ENCODE results near the gene ERCC6L.

The ERCC6L gene

DNA sequence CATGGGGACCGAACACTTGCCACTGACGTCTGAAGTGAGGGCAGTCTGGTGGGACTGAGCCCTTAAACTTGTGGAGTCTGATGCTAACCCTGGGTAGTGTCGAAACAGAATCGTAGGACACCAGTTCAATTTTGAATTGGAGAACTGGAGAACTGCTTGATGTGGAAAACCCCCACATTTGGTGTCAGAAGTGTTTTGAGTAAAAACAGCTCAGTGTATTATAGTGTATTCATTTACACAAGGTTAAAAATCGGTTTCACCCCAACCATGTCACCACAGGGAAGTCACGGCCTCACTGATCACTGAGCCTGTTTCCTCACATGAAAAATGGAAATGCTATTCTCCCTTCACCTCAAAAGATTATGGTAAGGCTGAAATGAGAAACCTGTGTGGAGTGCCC lies 35.4 kb downstream of the ERCC6L start:
- TF ChIP-seq, protein P1, sequence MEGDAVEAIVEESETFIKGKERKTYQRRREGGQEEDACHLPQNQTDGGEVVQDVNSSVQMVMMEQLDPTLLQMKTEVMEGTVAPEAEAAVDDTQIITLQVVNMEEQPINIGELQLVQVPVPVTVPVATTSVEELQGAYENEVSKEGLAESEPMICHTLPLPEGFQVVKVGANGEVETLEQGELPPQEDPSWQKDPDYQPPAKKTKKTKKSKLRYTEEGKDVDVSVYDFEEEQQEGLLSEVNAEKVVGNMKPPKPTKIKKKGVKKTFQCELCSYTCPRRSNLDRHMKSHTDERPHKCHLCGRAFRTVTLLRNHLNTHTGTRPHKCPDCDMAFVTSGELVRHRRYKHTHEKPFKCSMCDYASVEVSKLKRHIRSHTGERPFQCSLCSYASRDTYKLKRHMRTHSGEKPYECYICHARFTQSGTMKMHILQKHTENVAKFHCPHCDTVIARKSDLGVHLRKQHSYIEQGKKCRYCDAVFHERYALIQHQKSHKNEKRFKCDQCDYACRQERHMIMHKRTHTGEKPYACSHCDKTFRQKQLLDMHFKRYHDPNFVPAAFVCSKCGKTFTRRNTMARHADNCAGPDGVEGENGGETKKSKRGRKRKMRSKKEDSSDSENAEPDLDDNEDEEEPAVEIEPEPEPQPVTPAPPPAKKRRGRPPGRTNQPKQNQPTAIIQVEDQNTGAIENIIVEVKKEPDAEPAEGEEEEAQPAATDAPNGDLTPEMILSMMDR (IDR thresholded peaks at IDR 0.05; ENCODE audit: extremely low read depth, insufficient read depth, missing control alignments) = no peak
- DNase-seq (ENCODE audit: low spot score) = no peak
- in situ Hi-C loops (cut with MboI; ENCODE audit: low pct_unique_long_range_greater_than_20kb, low sequenced_read_pairs, unreplicated experiment) = no loop called here

DNA sequence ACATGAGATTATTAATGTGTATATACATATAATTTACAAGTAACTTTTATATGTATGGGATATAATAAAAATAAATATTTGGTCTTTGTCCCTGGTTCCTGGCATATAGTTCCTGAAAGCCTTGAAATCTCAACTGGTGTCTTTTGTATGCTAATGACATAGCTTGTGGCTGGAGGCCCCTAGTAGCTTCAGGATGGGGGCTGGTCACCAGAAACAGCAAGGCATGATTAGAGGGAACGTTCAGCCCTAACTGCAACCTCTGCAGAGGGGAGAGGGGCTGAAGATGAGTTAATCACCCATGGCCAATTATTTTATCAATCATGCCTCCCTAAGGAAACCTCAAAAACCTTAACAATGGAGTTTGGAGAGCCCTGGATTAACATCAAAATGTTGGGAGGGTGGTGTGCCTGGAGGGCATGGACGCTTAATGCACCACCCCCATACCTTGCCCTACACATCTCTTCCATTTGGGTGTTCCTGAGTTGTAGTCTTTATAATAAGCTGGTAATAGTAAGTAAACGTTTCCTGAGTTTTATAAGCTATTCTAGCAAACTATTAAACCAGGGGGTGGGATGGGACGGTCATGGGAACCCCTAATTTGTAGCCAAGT lies 35.9 kb downstream of the ERCC6L start:
- TF ChIP-seq, protein P1 (IDR thresholded peaks at IDR 0.05; ENCODE audit: extremely low read depth, insufficient read depth, missing control alignments) = no peak
- DNase-seq (ENCODE audit: low spot score) = no peak
- in situ Hi-C loops (cut with MboI; ENCODE audit: low pct_unique_long_range_greater_than_20kb, low sequenced_read_pairs, unreplicated experiment) = no loop called here

DNA sequence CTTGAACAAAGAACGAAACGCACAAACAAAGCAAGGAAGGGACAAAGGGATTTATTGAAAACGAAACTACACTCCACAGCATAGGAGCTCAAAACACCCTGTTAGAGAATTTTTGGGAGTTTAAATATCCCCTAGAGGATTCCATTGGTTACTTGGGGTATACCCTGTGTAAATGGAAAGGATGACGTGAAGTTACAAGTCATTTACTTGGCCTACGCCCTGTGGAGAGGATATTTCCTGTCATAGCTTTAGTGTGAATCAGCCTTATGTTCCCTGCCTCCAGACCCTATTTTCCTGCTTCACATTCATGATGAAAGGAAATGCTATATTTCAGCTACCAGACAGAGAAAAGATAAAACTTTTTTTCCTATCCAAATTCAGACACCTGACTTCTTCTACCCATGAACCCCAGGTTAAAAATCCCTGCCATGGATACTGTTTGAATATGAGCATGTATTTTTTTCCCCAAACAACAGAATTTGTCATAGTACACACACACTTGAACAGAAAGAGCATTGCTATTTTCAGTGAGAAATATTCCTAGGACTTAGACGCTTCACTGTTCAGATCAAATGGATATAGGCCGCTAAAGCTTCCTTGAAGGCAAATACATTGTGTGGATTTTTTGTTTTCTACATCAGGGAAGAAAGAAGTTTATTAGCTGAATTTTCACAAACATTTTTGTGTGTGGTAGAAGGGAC lies 36.8 kb downstream of the ERCC6L start:
- in situ Hi-C loops (cut with MboI; ENCODE audit: low pct_unique_long_range_greater_than_20kb, low sequenced_read_pairs, unreplicated experiment) = no loop called here
- no peak for DNase-seq (ENCODE audit: low spot score)
- TF ChIP-seq, protein P1 (IDR thresholded peaks at IDR 0.05; ENCODE audit: extremely low read depth, insufficient read depth, missing control alignments) = no peak

DNA sequence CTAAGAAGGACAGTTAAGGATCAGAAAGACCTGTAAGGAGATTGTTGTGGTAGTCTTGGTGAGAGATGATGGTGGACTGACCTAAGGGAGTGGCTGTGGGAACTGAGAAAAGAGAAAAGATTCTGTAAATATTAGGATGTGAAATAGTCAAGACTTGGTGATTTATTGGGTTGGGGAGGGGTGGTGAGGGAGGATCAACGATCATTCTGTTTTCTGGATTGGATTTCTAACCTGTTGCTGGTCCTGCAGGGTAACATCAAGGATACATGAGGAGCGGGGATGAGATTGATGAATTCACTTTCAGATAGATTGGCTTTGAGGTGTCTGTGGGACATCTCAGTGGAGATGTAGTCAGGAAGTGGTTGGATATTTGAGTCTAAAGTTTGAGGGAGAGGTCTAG lies 55.9 kb downstream of the ERCC6L start:
- in situ Hi-C loops (cut with MboI; ENCODE audit: low pct_unique_long_range_greater_than_20kb, low sequenced_read_pairs, unreplicated experiment) = no loop called here
- TF ChIP-seq, protein P1 (IDR thresholded peaks at IDR 0.05; ENCODE audit: extremely low read depth, insufficient read depth, missing control alignments) = no peak
- DNase-seq (ENCODE audit: low spot score) = no peak

DNA sequence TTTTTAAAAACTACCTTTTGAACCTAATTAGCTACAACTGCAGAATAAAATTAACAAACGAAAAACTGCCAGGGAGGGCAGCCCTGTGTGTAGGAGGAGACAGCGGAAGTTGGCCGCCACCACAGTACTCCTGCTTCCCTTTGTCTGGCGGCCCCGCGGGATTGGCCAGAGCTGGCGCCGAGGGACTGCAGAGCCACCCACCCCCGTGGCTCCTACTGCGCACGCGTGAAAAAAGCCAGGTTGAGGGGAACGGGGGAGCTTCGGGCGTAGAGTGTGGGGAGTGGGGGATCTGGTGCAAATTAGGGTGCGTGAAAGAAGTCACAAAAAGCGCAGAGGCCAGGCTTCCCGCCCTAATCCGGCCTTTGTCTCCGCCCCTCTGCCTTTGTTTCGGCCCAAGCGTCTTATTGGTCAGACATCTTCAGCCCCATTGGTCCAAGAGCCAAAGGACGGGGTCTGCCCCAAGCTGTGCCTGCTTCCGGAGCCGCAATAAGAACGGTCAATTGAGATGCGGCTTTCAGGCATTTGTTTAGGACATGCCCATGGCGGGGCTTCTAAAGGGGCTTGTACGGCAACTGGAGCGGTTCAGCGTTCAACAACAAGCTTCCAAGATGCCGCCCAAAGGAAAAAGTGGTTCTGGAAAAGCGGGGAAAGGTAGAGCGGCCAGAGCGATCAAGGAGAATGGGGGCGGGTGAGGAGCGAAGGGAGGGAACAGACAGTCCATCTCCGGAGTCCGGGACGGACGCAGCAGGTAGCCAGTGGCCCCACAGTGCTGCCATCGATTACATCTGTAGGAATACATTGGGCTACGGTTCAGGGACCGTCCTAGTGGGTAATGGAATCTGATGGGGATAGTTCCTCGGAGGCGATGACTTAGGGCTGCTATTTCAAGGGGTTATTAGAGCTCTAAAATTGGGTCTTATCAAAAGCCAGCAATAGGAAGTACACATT lies 57.4 kb downstream of the ERCC6L start, which contains the start of gene PIN4:
Gene PIN4, plus strand, starts transcription at position 580 of the 948 bp plus-strand sequence. Its CDS starts 29 bp downstream, at position 609.
- DNase-seq (ENCODE audit: low spot score) = peak; percentile 85
- in situ Hi-C loops (cut with MboI; ENCODE audit: low pct_unique_long_range_greater_than_20kb, low sequenced_read_pairs, unreplicated experiment) = no loop called here
- TF ChIP-seq, protein P1 (IDR thresholded peaks at IDR 0.05; ENCODE audit: extremely low read depth, insufficient read depth, missing control alignments) = no peak

DNA sequence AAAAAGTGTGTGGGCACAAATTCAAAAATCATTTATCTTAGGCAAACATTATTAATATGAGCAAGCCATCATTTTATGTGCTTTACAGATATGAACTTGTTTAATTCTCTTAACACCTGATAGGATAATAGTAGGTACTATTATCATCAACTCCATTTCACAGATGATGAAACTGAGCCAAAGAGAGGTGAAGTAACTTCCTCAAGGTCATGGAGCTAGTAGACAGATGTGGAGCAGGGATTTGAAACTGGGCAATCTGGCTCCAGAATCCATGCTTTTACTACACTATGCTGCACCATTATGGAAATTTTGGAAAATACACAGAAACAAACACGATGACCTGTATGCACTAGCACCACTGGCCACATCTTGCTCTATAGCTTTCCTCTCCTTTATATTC lies 58.3 kb downstream of the ERCC6L start:
- in situ Hi-C loops (cut with MboI; ENCODE audit: low pct_unique_long_range_greater_than_20kb, low sequenced_read_pairs, unreplicated experiment) = no loop called here
- TF ChIP-seq, protein P1 (IDR thresholded peaks at IDR 0.05; ENCODE audit: extremely low read depth, insufficient read depth, missing control alignments) = no peak
- DNase-seq (ENCODE audit: low spot score) = no peak
